GM12873 (cell line): ENCODE data around the gene LGALS13.

Experiments
- CTCF ChIP-seq: IDR thresholded peaks from 2 replicates; pipeline ENCODE4 v1.5.1; 2012; ENCODE audit warnings: low read depth, mild to moderate bottlenecking, moderate library complexity, low read length, control low read depth; ENCODE audit not compliant: insufficient read depth; ENCODE audit errors: missing control alignments

The LGALS13 gene

DNA sequence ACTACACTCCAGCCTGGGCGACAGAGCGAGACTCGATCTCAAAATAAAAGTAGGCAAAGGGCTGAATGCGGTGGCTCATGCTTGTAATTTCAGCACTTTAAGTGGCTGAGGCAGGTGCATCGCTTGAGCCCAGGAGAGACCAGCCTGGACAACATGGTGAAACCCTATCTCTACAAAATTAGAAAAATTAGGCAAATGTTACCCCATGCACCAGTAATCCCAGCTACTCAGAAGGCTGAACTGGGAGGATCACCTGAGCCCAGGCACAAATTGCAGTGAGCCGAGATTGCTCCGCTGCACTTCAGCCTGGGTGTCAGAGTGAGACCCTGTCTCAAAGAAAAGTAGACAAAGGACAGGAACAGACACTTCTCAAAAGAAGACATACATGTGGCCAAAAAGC is 9.9 kb upstream of the LGALS13 start:
- TF ChIP-seq CTCF = no peak

DNA sequence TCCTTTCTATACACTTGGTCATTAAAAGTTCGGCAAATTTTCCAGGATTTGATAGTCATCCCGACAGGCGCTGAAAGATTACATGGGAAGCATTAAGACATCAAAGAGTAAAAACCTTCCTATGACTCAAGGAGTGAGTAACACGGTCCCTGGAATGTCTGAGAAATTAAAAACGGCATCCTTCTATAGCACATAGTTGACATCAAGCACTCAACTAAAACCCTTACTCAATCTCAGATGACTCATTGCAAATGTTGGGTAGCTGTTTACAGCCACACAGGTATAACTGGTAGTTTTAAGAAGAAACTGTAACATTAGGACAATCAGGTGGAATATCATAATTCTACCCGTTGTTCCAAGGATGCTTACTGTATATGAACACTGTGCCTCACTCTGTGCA is 6.4 kb upstream of the LGALS13 start:
- no peak for TF ChIP-seq CTCF

DNA sequence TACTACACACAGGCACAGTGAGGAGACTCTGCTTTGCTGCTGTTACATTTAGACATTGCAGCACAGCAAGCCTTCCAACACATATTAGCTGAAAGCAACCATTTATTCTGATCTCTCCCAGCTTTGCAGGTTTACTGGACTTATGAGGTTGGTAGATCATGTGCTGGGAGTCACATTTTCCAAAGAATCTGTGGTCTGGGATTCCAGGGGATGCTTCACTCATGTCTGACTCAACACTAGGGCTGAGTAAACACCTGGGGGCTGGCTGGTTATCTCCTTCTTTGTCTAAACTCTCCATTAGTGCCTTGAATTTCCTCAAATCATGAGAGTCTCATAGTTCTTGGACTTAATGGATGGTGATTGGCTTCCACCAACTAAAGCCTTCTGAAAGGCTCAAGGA is 5.4 kb upstream of the LGALS13 start:
- no peak for TF ChIP-seq CTCF

DNA sequence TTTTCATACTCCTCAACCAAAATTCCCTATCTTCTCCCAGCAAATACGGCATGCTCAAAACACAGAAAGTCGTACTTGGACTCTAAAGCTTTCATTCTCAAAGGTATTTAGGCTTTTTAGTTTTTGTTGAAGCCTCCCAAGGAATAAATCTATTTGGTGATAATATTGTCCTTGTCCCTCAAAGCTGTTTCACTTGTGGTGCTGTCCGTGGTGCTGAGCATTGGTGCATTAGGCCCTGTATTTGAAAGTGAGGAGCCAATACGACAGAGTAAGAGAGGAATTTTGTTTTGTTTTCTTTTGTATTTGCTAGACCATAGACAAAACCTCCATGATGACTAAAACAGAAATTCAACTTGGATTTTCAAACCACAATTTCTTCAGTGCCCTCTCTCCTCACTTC is 3.2 kb upstream of the LGALS13 start:
- TF ChIP-seq CTCF = no peak

GRCh38 chr19:39603825-39604224 is 1.5 kb downstream of the LGALS13 start:
- TF ChIP-seq CTCF = no peak

DNA sequence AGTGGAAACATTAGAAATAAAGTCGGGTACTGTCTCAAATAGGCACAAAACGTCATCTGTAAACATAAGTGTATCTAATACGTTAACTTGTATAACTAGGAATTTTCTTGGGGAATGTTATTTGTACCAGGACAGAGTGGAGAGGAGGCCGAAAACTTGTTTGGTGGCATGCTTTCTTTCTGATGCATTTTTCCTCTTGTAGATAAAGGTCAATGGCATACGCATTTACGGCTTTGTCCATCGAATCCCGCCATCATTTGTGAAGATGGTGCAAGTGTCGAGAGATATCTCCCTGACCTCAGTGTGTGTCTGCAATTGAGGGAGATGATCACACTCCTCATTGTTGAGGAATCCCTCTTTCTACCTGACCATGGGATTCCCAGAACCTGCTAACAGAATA is 4.7 kb downstream of the LGALS13 start:
- no peak for TF ChIP-seq CTCF

DNA sequence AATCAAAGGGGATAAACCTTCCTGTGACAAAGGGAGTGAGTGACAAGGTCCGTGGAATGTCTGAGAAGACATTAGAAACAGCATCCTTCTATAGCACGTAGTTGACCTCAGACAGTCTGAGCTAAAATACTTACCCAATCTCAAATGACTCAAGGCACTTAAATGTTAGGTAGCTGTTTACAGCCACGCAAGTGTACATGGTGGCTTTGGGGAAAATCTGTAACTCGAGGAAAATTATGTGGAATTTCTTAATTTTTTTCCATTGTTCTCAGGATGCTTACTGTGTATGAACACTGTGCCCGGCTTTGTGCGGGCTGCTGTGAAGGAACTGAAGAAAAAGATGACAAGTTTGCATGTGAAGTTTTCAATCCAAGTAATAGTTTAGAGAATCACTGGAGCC is 5.2 kb downstream of the LGALS13 start:
- no peak for TF ChIP-seq CTCF

DNA sequence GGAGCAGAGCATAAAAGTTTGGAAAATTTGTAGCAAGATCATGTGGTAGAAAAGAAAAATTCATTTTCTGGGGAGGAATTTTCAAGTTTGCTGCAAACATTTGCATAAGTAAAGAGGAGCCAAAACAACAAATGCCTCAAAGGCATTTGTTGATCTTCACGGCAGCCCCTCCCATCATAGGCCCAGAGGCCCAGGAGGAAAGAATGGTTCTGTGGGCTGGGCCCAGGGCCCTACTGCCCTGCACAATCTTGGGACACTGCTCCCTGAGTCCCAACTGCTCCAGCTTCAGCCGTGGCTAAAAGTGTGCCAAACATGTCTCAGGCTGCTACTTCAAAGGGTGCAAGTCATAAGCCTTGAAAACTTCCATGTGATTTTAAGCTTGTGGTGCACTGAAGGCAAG is 11.3 kb downstream of the LGALS13 start:
- TF ChIP-seq CTCF = no peak
